Dermis blood vessel endothelial cell (primary cell): ENCODE results near the gene PTOV1. TPM values are rescaled to one million over a fixed set of nuclear protein-coding genes. Genes with fewer than 3 reads are reported as not detected.
"Not testable (repeated sequence)": the region's sequence is repeated elsewhere in the genome, so short reads cannot be mapped to it uniquely, and the experiment has no call there.

Source experiments
- DNase-seq: peaks from one replicate; pipeline ENCODE4 v3.0.0; 2010
- total RNA-seq: library from RNA; depleted of rRNA; stranded (reverse); fragments of >200 nt; gene quantifications from 2 replicates; pipeline ENCODE4 v1.2.3, GENCODE V29; 2014

PTOV1 gene
- total RNA-seq, 1 donor from 2014 or later: 57.2 TPM

DNA sequence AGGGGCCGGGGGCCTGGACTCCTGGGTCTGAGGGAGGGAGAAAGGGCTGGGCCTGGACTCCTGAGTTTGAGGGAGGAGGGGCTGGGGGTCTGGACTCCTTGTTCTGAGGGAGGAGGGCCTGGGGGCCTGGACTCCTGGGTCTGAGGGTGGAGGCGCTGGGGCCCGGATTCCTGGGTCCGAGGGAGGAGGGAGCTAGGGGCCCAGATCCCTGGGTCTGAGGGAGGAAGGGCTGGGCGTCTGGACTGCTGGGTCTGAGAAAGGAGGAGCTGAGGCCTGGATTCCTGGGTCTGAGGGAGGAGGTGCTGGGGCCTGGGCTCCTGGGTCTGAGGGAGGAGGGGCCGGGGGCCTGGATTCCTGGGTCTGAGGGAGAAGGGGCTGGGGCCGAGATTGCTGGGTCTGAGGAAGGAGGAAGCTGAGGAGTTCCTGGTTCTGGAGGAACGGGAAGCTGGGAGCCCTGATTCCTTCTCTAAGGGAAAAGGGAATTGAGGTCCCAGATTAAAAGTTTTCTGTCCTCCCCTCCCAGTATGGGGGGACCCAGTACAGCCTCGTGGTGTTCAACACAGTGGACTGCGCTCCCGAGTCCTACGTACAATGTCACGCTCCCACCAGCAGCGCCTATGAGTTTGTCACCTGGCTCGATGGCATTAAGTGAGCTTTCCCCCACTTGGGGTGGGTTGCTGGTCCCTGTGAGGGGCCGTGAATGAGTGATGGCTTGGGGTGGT lies 32.1 kb upstream of the PTOV1 start:
- peak; percentile 25 for DNase-seq

DNA sequence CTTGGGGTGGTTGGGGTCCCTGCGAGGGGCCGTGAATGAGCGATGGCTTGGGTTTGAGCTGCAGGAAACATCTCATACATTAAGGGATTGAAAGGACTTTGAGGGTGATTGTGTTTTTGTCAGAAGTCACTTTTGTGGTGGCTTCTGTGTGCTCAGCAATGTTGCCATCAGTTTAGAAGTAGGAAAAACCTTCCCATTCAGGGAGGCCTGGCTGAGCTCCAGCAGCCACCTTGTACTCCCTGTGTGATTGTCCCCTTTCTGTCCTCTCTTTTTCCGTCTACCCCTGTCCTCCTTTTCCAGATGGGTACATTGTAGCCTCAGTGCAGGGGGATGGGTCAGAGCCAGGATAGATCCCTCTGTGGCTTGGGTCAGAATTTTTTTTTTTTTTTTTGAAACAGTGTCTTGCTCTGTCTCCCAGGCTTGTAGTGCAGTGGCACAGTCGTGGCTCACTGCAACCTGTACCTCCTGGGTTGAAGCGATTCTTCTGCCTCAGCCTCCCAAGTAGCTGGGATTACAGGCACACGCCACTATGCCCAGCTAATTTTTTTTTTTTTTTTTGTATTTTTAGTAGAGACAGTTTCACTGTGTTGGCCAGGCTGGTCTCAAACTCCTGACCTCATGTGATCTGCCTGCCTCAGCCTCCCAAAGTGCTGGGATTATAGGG lies 31.4 kb upstream of the PTOV1 start:
- DNase-seq: not testable (repeated sequence)

DNA sequence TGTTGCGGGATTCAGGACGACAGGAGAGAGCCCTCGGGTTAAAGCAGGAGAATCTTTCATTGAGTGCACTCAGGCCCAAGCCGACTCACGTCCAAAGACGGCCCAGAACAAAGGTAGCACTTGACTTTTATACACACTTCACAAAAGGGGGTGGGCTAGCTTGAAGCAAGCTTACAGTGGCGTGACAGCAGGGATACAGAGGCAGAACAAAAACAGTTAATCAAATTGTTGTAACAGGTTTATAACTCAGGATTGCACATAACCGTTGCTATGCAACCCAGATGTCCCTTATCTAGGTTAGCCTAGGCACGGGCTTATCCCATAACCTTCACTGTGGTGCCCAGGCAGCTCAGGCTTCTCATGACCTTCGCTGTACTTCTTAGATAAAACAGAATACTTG lies 30.8 kb upstream of the PTOV1 start:
- DNase-seq: no peak

DNA sequence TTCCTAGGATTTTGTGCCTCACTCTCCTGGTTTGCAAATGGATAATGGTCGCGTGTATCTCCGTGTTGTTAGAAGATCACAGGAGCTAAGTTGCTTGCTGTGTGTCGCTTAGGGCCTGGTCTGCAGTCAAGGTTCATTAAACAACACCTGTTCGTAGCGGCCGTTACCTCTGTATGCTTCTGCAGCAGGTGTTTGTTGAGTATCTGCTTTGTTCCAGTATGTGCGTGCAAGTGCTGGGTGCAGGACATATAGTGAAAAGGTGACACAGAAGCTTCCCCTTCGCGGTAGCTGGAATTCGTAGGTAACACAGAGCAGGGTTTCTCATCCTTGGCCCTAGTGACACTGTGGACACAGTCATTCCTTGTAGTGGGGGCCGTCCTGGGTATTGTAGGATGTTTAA lies 27.5 kb upstream of the PTOV1 start:
- no peak for DNase-seq

DNA sequence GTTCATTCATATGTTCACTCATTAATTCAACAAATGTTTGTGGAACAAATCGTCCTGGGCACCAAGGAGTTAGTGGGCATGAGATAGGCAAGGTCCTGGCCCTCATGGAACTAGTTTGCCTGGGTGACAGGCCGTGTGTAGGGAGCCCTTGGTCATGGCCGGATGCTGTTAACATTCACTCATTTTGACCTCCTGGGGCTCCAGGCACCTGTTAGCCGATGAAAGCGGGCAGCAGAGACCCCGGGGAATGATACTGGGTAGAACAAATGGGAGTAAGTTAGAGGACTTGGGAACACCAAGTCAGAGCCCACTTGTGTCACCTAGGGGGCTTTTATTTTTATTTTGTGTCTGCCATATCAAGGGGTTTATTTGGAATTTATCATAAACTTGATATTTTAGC lies 26.3 kb upstream of the PTOV1 start:
- DNase-seq: no peak

DNA sequence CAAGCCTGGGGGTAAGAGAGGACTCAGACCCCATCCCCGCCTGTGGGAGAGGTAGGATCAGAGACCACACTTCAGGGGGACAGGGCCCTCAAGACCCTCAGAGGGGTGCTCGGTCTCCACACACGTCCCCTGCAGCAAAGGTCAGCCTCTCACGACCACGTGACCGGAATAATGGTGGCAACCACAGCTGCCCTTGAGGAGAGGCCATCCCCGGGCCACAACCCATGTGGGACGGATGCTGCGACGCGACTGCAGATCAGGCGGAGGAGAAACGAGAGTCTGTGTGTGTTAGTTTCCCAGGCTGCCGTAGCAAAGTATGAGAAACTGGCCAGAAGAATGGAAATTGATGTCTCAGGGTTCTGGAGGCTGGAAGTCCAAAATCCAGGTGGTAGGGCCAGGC lies 23.9 kb upstream of the PTOV1 start:
- DNase-seq: no peak

DNA sequence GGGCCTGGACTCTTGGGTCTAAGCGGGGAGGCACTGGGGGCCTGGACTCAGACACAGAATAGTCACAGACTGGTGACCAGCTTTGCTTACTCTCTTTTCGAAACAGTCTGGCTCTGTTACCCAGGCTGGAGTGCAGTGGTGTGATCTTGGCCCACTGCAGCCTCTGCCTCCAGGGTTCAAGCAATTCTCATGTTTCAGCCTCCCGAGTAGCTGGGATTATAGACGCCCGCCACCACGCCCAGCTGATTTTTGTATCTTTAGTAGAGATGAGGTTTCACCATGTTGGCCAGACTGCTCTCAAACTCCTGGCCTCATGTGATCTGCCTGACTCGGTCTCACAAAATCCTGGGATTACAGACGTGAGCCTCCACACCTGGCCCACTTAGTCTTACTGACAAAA lies 21.8 kb upstream of the PTOV1 start:
- DNase-seq: no peak

DNA sequence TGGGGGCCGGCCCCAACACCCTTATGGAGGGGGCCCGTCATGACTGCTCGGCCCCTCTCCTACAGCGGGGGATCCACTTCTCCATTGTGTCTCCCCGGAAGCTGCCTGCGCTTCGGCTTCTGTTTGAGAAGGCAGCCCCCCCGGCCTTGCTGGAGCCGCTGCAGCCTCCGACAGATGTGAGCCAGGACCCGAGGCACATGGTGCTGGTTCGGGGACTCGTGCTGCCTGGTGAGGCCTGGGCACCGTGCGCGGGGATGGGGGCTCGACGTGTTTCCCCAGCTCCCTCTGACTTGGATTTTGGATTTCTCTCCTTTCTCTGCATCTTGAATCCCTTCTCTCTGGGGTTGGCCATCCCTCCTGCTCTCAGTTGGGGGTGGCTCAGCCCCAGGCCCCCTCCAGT lies 21.2 kb upstream of the PTOV1 start:
- no peak for DNase-seq

DNA sequence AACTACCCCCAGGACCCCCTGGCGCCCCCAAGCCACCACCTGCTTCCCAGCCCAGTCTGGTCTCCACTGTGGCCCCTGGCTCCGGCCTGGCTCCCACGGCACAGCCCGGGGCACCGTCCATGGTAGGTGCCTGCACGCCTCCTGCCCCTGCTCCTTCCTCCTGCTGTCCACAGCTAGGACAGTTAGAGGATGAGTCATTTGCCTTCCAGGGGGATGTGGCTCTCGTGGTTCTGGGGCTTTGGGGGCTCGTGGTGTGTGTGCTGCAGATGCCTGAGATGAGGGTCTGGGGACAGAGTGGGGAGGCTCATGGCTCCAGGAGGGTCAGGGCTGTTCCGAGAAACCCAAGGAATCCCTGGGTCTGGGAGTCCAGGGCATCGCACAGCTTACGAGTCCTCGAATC lies 20.2 kb upstream of the PTOV1 start:
- DNase-seq: no peak

DNA sequence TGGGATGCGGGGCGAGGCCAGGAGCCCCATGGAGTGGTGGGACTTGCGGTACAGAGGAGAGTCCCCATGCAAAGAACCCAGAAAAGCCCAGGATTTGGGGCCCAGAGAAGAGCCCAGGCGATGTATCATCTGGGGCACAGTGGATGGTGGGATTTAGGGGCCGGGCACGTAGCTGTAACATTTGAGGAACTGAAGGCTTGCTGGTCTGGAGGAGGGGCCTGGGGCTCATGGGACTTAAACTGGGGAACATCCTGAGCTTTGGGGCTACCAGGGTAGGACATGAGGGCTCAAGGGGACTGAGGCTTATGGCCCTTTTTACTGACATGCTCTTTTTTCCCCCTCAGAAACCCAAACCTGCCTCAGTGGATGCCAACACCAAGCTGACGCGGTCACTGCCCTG lies 19.4 kb upstream of the PTOV1 start:
- DNase-seq: no peak

DNA sequence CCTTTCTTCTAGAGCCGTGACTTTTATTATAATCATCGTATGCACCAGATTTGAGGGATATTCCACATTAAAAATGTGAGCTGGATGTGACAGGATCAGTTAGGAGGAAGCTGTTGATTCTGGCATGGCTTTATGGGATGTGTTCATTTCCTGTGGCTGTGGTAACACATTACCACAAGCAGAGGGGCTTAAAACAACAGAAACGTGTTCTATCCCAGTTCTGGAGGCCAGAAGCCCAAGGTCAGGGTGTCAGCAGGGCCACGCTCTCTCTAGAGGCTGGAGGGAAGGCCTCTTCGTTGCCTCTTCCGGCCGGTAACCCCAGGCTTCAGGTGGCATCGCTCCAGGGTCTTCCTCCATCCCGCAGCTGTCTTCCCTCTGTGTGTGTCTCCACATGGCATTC lies 18.4 kb upstream of the PTOV1 start:
- peak; percentile 58 for DNase-seq

DNA sequence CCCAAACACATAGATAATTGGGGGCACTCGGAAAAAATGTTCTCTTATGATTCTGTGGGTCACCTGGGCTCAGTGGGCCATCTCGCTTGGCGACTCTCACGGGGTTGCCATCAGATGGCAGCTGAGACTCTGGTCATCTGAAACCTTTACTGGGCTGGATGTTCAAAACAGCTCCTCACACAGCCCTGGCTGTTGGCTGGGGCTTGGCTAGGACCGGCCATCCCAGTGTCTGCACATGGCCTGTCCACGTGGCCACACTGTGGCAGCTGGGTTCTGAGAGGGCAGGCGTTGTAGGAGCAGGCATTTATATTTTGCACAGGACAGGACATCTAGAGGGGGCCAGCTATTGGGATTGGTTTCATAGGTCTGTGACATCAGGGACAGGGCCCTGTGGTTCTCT lies 17.4 kb upstream of the PTOV1 start:
- no peak for DNase-seq

DNA sequence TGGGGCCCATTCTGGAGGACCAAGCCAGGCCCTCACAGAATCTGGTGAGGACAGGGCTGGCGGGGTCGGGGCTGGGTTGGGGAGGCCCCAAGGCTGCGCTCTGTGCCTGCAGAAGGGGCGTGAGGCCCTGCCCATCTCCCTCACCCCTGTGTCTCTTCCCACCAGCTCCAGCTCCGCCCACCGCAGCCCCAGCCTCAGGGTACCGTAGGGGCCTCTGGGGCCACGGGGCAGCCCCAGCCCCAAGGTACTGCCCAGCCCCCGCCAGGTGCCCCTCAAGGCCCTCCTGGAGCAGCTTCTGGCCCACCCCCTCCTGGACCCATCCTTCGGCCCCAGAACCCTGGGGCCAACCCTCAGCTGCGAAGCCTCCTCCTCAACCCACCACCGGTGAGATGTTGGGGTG lies 15.4 kb upstream of the PTOV1 start:
- DNase-seq: no peak

DNA sequence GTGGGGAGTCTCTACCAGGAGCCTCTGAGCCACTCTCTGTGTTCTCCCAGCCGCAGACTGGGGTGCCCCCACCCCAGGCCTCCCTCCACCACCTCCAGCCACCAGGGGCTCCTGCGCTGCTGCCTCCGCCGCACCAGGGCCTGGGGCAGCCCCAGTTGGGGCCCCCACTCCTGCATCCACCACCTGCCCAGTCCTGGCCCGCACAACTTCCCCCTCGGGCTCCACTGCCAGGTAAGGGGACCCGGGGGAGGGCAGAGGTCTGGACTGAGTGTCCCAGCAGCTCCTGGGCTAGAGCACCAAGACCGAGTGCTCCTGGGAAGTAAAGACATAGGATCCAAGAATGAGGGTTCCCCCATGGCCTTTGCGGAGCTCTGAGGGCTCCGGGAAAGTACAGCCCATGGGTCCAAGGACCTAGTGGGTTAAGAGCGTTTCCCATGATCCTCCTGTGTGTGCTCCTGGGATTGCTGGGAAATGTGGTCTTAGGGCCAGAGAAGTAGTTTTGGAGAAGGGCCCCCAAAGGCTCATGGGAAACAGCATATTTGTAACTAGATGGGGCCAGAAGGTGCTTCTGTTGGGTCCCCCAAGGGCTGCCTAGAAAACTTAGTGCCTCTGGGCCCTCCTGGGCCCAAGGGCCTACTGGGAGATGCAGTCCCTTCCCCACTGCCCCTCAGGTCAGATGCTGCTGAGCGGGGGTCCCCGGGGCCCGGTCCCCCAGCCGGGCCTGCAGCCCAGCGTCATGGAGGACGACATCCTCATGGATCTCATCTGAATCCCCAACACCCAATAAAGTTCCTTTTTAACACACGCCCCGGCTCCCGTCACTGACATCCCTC lies 14.6 kb upstream of the PTOV1 start:
- DNase-seq: no peak

DNA sequence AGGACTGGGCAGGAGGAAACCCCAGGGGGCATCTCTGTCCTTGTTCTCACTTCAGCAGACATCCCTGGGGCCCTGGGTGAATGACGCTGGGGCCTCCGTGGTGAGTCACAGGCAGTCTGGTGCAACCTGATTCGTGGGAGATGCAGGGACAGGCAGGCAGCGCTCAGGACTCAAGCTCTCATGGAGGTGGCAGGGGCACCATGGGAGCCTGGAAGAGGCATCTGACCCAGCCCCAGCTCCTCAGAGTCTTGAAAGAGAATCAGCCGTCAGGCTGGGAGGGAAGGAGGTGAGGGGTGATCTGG lies 14.0 kb upstream of the PTOV1 start:
- DNase-seq: no peak

DNA sequence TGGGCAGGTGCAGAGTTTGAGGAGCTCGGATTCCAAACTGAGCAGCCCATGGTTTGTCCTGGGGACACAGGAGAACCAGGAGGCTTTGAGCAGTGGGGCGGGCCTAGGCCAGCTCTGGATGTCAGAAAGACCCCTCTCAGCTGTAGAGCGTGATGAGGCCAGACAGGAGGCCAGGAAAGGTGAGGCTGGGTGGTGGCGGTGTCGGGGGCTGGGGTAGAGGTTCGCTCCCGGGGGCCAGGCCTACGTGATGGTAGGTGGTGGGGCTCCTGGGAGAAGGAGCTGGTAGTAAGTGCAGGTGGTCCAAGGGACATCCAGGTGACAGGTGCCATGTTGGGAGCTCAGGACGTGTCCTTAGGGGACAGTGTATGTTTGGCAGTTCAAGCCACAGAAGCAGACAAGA lies 13.5 kb upstream of the PTOV1 start:
- no peak for DNase-seq

DNA sequence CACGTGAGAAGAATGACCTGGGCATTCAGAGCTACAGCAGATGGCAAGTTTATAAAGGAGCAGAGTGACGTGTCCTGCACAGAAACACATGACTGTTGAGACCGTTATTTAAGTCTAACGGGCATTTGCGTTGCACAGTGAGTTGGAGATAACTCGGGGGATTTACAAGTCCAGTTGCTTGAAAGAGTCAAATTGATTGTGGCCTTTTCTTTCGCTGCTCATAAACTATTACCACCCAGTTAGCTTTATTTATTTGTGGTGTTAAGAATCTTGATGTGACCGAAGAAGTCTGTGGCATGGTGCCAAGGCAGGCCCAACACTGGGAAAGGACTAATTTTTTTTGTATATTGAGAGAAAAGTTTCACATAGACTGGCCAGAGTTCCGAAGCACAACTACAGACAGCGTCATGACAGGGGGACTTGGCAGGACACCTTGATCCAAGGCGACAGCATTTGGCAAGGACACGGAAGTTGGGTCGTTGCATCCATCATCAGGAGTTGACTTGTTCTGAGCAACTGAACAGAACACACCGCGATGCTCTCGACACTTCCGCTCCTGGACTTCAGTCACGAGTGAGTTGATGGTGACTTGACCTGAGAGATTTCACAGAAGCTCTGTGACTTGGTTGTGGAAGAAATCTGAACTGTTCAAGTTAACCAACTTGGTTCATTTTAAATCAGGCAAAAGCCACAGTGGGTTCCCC lies 11.9 kb upstream of the PTOV1 start:
- DNase-seq: no peak

DNA sequence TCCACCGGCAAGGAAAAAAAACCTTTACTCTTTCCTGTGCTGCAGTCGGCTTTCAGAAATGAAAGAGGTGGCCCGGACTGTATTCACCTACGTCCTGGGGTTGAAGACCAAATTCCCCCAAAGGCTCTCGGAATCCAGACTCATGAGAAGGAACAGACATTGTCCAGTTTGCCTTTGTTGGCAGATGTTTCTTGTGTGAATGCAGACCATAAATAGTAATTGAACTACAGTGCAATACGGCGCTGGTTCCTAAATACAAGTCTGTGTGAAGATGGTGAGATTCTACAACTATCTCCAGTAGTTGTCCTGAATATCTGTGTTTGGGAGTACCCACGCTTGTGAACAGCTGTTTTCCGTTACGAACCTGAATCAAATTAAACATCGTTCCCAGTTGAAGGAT lies 11.2 kb upstream of the PTOV1 start:
- no peak for DNase-seq

DNA sequence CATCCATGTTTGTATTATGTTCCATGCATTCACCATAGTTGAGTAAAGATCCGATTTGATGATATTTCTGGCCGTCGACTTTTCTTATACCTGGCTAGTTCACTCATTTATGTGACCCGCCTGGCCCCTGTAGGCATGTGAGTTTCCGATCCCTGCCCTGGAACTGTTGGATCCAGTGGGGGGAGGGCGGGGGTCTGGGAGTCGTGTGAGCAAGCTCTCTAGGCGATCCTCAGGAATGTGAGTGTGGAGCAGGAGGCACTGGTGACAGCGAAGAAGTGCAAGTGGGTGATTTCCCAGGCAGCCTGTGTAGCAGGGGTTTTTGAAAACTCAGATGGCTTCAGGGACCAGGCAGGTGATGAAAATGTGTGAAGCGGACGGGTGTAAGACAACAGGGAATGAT lies 10.6 kb upstream of the PTOV1 start:
- no peak for DNase-seq

DNA sequence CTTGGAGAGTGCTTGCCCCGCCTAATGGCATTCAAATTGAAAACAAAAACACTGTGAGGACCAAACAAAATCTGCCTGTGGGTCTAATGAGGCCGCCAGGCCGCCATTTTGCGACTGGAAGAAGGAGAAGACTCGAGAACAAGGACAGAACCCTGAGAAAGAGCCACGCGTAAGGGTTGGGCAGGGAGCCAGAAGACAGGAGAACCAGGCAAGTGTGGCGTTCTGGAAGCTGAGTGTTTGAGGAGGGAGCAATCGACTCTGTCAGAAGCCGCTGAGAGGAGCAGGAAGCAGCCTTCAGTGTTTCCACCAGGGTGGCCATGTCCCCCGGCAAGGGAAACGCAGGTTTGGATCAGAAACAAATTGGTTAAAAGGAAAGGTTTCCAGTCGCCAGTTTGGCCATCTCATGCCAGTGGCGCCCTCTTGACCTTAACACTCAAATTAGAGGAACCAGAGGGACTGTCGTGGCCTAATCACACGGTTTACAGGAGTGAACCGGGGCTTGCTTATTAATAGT lies 10.2 kb upstream of the PTOV1 start:
- DNase-seq: no peak

DNA sequence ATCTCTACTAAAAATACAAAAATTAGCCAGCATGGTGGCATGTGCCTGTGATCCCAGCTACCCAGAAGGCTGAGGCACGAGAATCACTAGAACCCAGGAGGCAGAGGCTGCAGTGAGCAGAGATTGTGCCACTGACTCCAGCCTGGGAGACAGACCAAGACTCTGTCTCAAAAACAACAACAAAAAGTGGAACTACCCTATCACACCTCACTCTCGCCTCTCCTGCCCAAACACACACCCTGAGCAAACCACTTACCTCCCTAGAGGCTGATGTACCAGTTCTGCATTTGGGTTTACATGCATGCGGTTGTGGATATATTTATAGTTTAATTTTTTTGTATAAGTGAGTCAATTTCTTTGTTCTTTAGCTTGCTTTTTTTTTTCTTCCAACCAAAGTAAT lies 7.7 kb upstream of the PTOV1 start:
- no peak for DNase-seq

DNA sequence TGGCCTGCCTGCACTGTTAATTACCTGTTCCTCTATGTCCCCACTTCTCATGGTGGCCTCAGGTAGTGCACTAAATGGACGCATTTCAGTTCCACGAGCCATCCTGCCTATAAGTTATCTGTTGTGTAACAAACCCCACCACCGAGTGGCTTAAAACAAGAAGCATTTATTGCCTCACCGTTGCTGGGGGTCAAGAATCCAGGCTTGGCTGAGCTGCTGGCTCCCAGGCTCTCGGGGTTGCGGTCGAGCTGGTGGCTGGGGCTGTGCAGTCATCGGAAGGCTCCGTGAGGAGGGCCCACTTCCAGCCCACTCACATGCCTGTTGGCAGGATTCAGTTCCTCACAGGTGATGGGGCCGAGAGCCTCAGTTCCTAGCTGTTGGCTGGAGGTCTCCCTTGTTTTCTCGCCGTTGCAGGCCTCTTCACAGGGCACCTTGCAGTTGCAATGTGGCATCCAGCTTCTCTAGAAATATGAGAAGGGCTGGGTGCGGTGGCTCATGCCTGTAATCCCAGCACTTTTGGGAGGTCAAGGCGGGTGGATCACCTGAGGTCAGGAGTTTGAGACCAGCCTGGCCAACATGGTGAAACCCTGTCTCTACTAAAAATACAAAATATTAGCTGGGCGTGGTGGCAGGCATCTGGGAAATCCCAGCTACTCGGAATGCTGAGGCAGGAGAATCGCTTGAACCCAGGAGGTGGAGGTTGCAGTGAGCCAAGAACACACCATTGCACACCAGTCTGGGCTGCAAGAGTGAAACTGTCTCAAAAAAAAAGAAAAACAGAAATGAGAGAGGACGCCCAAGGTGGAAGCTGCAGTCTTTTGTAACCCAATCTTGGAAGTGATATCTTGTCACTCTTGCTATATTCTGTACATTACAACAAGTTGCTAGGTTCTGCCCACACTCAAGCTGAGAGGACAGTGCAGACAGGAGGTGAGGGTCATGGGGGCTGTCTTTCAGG lies 6.5 kb upstream of the PTOV1 start:
- DNase-seq: no peak
